HG02678 (cell line): ENCODE data around the gene DHRS12.

Experiments
- ATAC-seq: cut with Tn5 transposase; IDR thresholded peaks from one replicate; pipeline ENCODE4 v1.9.1; 2021; ENCODE audit warnings: mild to moderate bottlenecking, moderate library complexity; ENCODE audit not compliant: unreplicated experiment

DHRS12 gene

GRCh38 chr13:51764184-51765141 lies 39.5 kb downstream of the DHRS12 start:
- ATAC-seq, result peak; percentile 86

DNA sequence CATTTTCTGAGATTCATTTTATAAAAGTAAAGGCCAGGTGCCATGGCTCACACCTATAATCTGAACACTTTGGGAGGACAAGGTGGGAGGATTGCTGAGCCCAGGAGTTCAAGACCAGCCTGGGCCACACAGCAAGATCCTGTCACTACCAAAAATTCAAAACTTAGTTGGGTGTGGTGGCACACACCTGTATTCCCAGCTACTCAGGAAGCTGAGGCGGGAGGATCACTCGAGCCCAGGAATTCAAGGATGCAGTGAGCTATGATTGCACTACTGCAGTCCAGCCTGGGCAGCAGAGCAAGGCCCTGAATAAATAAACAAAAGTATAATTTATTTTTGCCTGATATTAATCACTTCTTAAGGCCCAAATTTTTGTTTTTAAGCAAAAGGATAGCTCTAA lies 40.5 kb downstream of the DHRS12 start:
- no peak for ATAC-seq

DNA sequence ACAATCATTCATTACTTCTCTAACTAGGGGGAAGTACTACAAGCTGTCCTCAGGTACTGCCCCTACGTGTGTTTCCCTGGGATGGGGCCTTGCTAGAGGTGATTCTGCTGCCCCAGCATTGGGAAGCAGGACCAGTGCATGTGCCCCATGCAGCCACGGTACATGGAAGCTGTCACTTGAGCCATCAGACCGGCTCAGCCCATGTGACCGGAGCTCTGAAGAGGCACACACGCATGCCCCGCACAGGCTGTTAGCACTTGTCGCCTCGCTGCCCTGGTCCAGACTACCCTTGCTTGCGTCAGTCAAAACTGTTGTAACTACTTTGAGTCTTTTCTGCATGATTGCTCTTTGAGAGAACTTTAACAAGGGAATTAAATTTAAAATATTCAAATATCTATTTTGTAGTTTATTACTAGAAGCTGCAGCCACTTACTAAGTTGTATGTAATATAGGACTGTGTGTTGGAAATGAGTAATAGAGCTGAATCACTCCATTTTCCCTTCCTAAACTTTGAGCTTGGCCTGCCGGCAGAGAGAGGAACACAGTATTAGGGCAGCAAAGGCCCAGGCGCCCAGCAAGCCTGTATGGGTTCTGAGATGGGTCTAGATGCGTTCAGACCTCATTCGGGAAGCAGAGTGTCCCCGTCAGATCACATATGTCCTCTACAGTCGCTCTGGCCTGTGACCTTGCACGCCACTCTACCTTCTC lies 42.2 kb downstream of the DHRS12 start:
- no peak for ATAC-seq

GRCh38 chr13:51760592-51760991 lies 43.4 kb downstream of the DHRS12 start:
- ATAC-seq, result no peak

DNA sequence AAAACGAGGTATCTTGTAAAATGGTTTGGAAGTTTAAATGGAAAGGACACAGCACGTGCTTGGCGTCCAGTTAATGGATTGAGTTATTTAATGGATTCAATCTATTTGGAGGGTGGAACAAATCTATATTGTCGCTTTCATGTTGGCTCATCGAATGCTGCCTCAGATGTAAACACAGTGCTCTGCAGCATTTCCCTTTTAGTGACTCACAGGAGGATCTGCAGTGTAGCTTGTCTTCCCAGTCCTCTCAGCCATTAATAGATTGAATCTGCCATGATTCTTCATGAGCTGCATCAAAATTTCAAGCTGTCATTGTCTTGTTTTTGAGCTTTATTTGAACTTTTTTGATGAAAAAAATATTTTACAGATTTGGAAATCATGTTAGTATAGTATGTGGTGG lies 44.7 kb downstream of the DHRS12 start:
- no peak for ATAC-seq

DNA sequence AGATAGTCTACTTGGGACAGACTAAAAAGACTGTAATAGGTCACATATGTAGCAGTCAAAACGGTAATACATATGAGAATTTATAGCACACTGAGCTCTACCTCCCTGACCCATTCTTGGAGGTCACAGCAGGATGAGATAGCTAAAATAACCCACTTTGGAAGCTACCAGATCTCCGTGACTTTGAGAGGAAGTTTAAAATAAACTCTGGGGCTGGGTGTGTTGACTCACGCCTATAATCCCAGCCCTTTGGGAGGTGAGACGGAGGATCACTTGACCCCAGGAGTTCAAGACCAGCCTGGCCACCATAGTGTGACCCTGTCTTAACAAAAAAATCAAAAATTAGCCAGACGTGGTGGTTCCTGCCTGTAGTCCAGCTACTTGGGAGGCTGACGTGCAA lies 45.3 kb downstream of the DHRS12 start:
- no peak for ATAC-seq

DNA sequence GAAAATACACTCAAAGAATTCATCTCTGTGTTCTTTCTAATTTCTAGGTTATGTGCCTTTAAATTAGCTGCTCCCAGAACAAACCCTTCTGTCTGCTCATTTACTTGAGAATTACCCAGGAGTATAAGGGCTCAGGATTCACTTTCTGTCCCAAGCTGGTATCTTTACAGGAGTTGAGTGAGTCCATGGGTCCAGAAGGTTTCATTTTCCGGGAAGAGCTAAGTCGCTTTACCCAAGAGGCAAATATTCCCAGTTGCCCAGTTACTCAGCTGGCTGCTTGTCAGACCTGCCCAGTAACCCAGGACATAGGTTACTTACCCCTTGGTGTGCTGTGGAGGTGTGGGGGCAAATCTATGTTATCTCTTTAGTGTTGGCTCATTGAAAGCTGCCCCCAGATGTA lies 47.3 kb downstream of the DHRS12 start:
- no peak for ATAC-seq

GRCh38 chr13:51747438-51748434 lies 56.2 kb downstream of the DHRS12 start:
- ATAC-seq, result no peak

DNA sequence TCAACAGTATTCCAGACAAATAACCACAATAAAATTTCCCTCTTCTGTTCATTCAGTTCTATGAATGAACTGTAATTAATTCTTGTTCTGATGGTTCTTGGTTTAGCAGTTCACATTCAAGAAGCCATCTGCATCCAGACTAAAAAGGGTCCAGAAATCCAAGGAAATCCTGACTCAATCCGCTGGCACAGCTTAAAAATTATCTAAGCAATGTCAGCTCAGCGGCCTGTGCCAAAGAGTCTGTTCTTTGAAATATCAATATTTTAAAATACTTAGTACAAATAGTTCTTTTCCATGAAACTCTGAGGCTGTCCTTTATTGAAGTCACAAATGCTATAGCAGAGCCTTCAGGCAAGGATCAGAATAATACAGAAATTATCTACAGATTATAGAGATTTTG lies 57.2 kb downstream of the DHRS12 start:
- ATAC-seq, result no peak

- ATAC-seq, result no peak
These were observed 58.7 kb downstream of the DHRS12 start for GRCh38 chr13:51745243-51745642.

GRCh38 chr13:51742611-51743010 lies 61.4 kb downstream of the DHRS12 start:
- ATAC-seq, result no peak

GRCh38 chr13:51742031-51742430 lies 61.9 kb downstream of the DHRS12 start:
- no peak for ATAC-seq

GRCh38 chr13:51740698-51741097 lies 63.3 kb downstream of the DHRS12 start:
- no peak for ATAC-seq

- ATAC-seq, result no peak
These were observed 64.8 kb downstream of the DHRS12 start for GRCh38 chr13:51739027-51739764.

- ATAC-seq, result no peak
These were observed 65.6 kb downstream of the DHRS12 start for GRCh38 chr13:51738226-51738905.

DNA sequence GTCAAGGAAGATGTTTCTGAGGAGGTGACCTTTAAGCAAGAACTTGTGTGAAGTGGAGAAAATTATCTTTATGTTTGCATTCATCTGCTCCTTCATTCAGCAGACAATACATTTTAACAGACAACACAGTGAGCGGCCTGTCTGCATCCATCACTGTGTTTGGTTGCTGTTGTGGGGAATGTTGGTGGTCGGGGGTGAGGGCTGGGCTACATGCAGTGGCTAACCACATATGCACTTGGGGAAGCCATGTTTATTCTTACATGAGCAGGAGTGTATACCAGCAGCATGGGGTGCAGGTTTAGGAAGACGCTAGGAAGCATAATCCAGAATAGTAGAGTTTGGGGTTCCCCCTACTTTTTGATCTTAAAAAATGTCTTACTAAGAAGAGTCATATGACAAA lies 66.4 kb downstream of the DHRS12 start:
- no peak for ATAC-seq

GRCh38 chr13:51734786-51735185 lies 69.2 kb downstream of the DHRS12 start:
- no peak for ATAC-seq

DNA sequence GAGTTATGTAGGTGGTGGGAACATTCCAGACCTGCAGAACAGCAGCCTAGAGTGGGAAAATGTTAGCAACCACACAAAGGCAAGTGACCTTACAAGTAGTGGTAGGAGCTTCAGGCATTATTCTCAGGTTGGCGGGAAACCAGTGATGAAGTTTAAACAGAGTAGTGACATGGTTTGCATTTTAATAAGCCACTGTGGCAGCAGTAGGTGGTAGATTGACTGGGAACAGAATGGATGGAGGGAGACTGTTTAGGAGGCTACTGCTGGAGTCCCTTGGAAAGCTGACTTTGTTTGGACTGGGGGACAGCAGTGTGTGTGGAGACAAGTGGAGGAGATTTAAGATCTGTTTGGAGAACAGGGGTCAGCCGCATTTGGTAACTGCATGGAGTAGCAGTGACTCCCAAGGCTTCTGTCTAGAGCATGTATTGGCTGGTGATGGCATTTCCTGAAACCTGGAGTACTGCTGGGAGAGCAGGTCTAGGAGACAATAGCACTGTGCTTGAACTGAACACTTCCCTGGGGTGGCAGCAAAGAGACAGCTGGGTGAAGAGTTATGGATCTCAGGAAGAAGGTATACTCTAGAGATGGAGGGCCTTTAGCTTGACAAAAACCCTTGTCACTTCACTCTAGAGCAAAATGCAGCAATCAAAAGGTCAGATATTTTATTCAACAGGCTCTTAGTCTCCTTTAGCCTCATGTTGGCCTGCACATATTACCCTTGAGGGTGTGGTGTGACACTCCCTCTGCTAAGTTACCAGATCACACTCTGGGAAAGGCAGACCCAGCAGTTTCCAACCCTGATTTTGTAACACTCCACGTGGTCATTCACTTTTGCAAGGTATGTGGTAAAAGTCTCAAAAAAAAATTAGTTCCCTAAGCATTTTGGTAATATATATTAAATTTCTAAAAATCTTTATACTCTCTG lies 70.3 kb downstream of the DHRS12 start:
- no peak for ATAC-seq

GRCh38 chr13:51731759-51732158 lies 72.2 kb downstream of the DHRS12 start:
- no peak for ATAC-seq
